ENCODE measurements around the gene RNF224. TPM values are rescaled to one million over a fixed set of nuclear protein-coding genes. Genes with fewer than 3 reads are reported as not detected.

RNF224 gene
- total RNA-seq, 1 experiment from 2014 or later, result 0.30 TPM

DNA sequence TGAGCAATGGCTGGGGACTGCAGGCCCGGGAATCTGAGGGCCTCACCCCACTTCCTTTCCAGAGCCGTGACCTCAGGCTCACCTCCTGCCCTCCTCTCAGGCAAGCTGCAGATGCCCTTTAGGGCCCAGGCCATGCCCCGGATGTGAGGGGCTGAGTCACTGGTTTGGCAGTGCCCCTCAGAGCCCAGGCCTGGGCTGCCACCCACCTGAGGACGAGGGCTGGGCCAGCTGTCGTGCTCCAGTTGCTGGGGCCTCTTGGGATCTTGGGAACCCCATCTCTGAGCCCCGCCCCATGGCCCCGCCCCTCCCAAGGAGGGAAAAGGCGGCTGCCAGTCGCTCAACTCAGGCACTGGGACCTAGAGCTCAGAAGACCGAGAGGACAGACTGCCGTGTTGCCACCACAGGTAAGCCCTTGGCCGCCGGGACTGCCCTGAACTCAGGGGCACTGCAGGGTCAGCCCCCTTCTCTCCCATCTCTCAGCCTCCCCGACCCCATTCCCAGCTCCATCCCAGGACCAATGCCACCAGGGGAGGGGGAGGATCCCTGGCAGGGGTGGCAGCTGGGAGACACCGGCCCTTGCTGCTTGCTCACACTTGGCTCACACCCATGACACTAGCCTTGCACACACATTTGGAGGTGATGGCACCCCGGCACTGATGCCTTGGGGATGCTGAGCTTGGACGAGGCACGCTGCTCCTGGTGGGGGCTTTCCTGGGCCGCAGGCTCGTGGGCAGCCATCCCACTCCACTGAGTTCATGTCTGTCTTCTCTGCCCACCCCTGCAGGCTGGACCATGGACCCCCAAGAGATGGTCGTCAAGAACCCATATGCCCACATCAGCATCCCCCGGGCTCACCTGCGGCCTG, 2.2 kb upstream of the RNF224 start, which contains the start of gene CYSRT1:
Gene CYSRT1, plus strand, starts transcription at position 345 of the 865 bp plus-strand sequence. Its CDS starts 448 bp downstream, at position 793.
- no peak for DNase-seq (ENCODE audit: low read depth, low spot score)

More for the DNA sequence above, 2.2 kb upstream of the RNF224 start, which contains the start of gene CYSRT1:
- H2AFZ ChIP-seq (ENCODE audit: low read depth, low read length, poor library complexity, severe bottlenecking), result no peak within 1 kb of the TSS
- POLR2A ChIA-PET, result interaction anchor here (0.6 to 1.4 kb wide), 4 partner anchors 8 to 62 kb away, joined by 3 to 6 read pairs (median 4); a partner anchor contains a TSS
- no peaks in the 10 kb centered on the region for H4K20me1 ChIP-seq (ENCODE audit: insufficient read depth)
- peaks cover 44 to 71% of the 10 kb centered on the region in 2 experiments for H3K4me1 ChIP-seq (ENCODE audit: control insufficient read depth in 1 of 2, insufficient read depth in 2 of 2, low read length in 2 of 2)
- peak within 1 kb of the TSS; percentile 82 to 99 for H3K4me3 ChIP-seq (replicated peaks in 1 of 2; ENCODE audit: low read depth in 1 of 2, low read length in 2 of 2)
- H3K79me2 ChIP-seq (ENCODE audit: insufficient read depth, low read length), result no peaks in the 10 kb centered on the region
- TSS peak; percentile 53 for BruUV-seq (replicated peaks)
- peak within 1 kb of the TSS; percentile 99 for H3K4me2 ChIP-seq (ENCODE audit: low read length)
- peak within 1 kb of the TSS; percentile 97 for H3K9ac ChIP-seq (ENCODE audit: low read length)
- no peaks in the 10 kb centered on the region for H3K9me3 ChIP-seq (ENCODE audit: control insufficient read depth in 1 of 2, insufficient read depth in 1 of 2, low read depth in 1 of 2, low read length in 2 of 2)
- H3K27ac ChIP-seq (ENCODE audit: low read depth, low read length), result peak within 1 kb of the TSS; percentile 88
- no peak for TF ChIP-seq YY1 (IDR thresholded peaks at IDR 0.05; ENCODE audit: extremely low read depth, insufficient replicate concordance, low read depth, low read length)
- TF ChIP-seq, protein P1, sequence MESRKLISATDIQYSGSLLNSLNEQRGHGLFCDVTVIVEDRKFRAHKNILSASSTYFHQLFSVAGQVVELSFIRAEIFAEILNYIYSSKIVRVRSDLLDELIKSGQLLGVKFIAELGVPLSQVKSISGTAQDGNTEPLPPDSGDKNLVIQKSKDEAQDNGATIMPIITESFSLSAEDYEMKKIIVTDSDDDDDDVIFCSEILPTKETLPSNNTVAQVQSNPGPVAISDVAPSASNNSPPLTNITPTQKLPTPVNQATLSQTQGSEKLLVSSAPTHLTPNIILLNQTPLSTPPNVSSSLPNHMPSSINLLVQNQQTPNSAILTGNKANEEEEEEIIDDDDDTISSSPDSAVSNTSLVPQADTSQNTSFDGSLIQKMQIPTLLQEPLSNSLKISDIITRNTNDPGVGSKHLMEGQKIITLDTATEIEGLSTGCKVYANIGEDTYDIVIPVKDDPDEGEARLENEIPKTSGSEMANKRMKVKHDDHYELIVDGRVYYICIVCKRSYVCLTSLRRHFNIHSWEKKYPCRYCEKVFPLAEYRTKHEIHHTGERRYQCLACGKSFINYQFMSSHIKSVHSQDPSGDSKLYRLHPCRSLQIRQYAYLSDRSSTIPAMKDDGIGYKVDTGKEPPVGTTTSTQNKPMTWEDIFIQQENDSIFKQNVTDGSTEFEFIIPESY (IDR thresholded peaks at IDR 0.05; ENCODE audit: extremely low read depth, insufficient replicate concordance, low read length), result no peak
- no peak for TF ChIP-seq ELF1 (IDR thresholded peaks at IDR 0.05; ENCODE audit: borderline replicate concordance, low read depth)
- TF ChIP-seq SRF (IDR thresholded peaks at IDR 0.05; ENCODE audit: low read depth), result no peak
- no peak for TF ChIP-seq ZFX (IDR thresholded peaks at IDR 0.05)
- TF ChIP-seq, protein P2, sequence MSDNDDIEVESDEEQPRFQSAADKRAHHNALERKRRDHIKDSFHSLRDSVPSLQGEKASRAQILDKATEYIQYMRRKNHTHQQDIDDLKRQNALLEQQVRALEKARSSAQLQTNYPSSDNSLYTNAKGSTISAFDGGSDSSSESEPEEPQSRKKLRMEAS (IDR thresholded peaks at IDR 0.05), result no peak
- TF ChIP-seq SP1 (IDR thresholded peaks at IDR 0.05; ENCODE audit: low read depth), result no peak
- no peak for TF ChIP-seq POLR2AphosphoS5 (IDR thresholded peaks at IDR 0.05; ENCODE audit: low read depth, low read length)
- no peak for TF ChIP-seq EZH2 (IDR thresholded peaks at IDR 0.05)
- no peak for TF ChIP-seq CBX3 (IDR thresholded peaks at IDR 0.05; ENCODE audit: low read depth)
- TF ChIP-seq, protein P3, sequence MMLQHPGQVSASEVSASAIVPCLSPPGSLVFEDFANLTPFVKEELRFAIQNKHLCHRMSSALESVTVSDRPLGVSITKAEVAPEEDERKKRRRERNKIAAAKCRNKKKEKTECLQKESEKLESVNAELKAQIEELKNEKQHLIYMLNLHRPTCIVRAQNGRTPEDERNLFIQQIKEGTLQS (IDR thresholded peaks at IDR 0.05), result no peak
- no peak for TF ChIP-seq FOSL1 (IDR thresholded peaks at IDR 0.05; ENCODE audit: low read depth)
- no peak for TF ChIP-seq EGR1 (IDR thresholded peaks at IDR 0.05; ENCODE audit: low read depth)
- RAD21 ChIA-PET (ENCODE audit: low non-redundant PET in 1 of 2, low total read pairs in 2 of 2, uncharacterized antibody in 2 of 2, unreplicated experiment in 2 of 2), result interaction anchor here in 1 of 2 experiments (0.6 kb wide), 1 partner anchor 94 kb away, joined by 3 read pairs; no protein-coding TSS in a partner anchor
- intact Hi-C loops (cut with micrococcal nuclease), result loop anchor here (5.0 to 10.0 kb wide), 3 partner anchors 38 to 440 kb away; partner anchors contain the start of genes ANAPC2, NPDC1 and SSNA1
- no peaks in the 10 kb centered on the region for H3K9me2 ChIP-seq (ENCODE audit: insufficient read depth)
- H3K36me3 ChIP-seq (ENCODE audit: control insufficient read depth in 1 of 2, insufficient read depth in 2 of 2, low read length in 2 of 2), result no peaks in the 10 kb centered on the region
- H3K27me3 ChIP-seq (ENCODE audit: insufficient read depth, low read length), result no peaks in the 10 kb centered on the region
- no peak for ATAC-seq
- CTCF ChIA-PET, result interaction anchor here (1.0 to 4.7 kb wide), 5 partner anchors 12 to 178 kb away, joined by 3 to 43 read pairs (median 8); partner anchors contain the start of genes ANAPC2, NPDC1 and SSNA1

All from HCT116 (cell line).